ENCODE results near the gene CYP2C9. TPM values are rescaled to one million over a fixed set of nuclear protein-coding genes. Genes with fewer than 3 reads are reported as not detected.

Gene CYP2C9
- total RNA-seq, 2 donors from 2014 or later, result not detected

DNA sequence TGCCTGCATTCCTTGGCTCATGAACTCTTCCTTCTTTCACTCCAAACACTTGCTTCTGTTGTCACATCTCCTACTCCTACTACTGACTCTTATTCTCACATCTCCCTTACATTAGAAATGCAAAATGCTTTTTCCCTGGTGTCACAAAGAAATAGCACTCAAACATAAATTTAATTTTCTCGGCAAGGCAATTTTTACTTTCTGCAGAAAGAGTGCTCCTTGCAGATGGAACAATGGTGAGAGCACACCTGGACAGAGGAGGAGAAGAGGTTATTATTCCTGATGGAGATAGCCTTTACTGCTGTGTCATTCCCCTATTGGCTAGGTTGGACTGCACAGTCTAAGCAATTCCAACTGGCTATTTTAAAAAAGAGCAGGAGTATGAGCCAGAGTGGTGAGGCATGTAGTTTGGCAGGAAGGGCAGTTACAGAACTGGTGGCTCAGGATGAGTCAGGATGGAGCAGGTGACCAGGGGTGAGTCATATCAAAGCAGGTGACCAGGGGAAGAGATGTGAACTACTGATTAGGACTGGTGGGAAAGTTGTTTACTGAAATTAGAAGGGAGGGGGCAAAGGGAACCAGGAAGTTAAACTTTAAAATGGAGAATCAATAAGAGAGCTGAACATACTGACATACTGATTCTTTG is 52.9 kb downstream of the CYP2C9 start:
- peaks cover 8% of the 10 kb centered on the region for H3K36me3 Mint-ChIP-seq
- H3K4me3 Mint-ChIP-seq, result no peak overlapping the region
- peaks cover 10% of the 10 kb centered on the region for H3K9me3 Mint-ChIP-seq
- H3K4me1 Mint-ChIP-seq (ENCODE audit: low read depth in 2 of 2), result no peaks in the 10 kb centered on the region
- no peak overlapping the region for H3K27ac Mint-ChIP-seq
- H3K27me3 Mint-ChIP-seq, result no peaks in the 10 kb centered on the region
- DNase-seq (ENCODE audit: low spot score), result no peak
- ATAC-seq, result no peak

- no peak for ATAC-seq
- no peaks in the 10 kb centered on the region for H3K27me3 Mint-ChIP-seq
Observed at GRCh38 chr10:94992811-94993210, 54.4 kb downstream of the CYP2C9 start.

DNA sequence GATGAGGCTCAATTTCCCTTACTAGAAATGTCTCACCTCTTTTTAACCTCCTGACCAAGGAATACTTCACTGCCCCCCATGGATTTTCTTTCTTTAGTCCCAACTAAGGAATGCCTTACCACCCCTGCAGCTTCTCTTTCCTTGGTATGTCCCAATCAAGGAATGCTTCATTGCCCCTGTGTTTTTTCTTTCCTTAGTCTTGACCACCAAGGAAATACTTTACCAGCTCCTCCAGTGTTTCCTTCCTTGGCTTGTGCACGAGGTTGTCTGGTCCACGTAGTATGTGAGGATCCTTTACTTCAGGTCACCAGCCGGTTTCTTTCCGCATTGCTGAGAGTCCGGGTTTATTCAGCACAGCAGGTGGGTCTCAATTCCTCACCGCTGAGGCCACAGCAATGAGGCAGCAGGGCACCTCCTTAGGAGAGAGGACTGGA is 59.3 kb downstream of the CYP2C9 start:
- Mint-ChIP-seq H3K4me3 (no peak overlapping the region), H3K36me3 (no peaks in the 10 kb centered on the region), H3K27me3 (no peaks in the 10 kb centered on the region), H3K4me1 (ENCODE audit: low read depth in 2 of 2) (no peaks in the 10 kb centered on the region), H3K27ac (no peak overlapping the region), H3K9me3 (peaks cover 2% of the 10 kb centered on the region)
- DNase-seq (ENCODE audit: low spot score) (no peak), ATAC-seq (no peak)

More at GRCh38 chr10:94992811-94993210, 54.4 kb downstream of the CYP2C9 start:
- DNase-seq (ENCODE audit: low spot score), result no peak
- Mint-ChIP-seq H3K4me3 (no peak overlapping the region), H3K9me3 (peaks cover 7% of the 10 kb centered on the region), H3K4me1 (ENCODE audit: low read depth in 2 of 2) (no peaks in the 10 kb centered on the region), H3K36me3 (peaks cover 8% of the 10 kb centered on the region), H3K27ac (no peak overlapping the region)

GRCh38 chr10:95026461-95026860 is 88.0 kb downstream of the CYP2C9 start:
- no peak overlapping the region for H3K27ac Mint-ChIP-seq
- no peak overlapping the region for H3K4me3 Mint-ChIP-seq
- H3K36me3 Mint-ChIP-seq, result peaks cover 2% of the 10 kb centered on the region
- no peak for DNase-seq (ENCODE audit: low spot score)
- no peaks in the 10 kb centered on the region for H3K27me3 Mint-ChIP-seq
- H3K9me3 Mint-ChIP-seq, result peaks cover 17% of the 10 kb centered on the region
- H3K4me1 Mint-ChIP-seq (ENCODE audit: low read depth in 2 of 2), result no peaks in the 10 kb centered on the region
- ATAC-seq, result no peak

DNA sequence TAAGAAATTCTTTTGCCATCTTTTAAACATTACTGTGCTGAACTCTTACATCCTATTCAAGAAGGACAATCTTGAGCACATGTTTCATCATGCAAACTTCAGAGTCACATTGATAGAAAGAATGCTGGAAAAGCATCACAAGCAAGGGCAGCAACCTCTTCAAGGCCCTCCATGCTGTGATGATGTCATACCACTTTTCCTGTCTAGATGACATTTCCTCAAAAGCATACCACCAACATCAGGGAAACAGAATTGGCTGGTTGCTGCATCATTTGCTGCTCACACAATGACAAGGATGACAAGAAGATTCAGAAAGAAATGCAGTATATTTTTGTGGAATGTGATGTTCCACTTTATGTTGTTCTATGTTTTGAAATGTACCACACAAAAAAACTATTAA is 93.2 kb downstream of the CYP2C9 start:
- Mint-ChIP-seq H3K4me1 (ENCODE audit: low read depth in 2 of 2) (no peaks in the 10 kb centered on the region), H3K36me3 (peaks cover 4% of the 10 kb centered on the region), H3K4me3 (no peak overlapping the region), H3K27me3 (no peaks in the 10 kb centered on the region), H3K27ac (no peak overlapping the region), H3K9me3 (peaks cover 11% of the 10 kb centered on the region)
- ATAC-seq, result no peak
- no peak for DNase-seq (ENCODE audit: low spot score)

DNA sequence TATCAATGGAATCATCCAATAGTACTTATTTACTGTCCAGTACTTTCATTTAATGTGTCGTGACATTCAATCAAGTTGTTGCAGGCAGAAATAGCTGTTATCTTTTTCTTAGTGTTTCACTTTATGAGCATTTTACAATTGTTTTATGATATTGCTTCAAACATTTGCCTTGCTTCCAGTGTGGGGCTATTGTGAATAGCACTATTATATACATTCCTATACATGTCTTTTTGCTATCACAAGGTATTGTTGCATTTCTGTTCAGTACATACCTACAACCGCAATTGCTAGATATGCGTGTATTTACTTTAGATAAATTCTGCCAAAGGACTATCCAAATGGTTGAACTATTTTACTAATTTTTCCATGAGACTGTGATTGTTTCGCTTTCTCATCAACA is 95.9 kb downstream of the CYP2C9 start:
- H3K27me3 Mint-ChIP-seq, result no peaks in the 10 kb centered on the region
- DNase-seq (ENCODE audit: low spot score) (no peak), ATAC-seq (no peak)
- H3K4me3 Mint-ChIP-seq, result no peak overlapping the region
- H3K9me3 Mint-ChIP-seq, result peaks cover 8% of the 10 kb centered on the region
- H3K27ac Mint-ChIP-seq, result no peak overlapping the region
- peaks cover 4% of the 10 kb centered on the region for H3K36me3 Mint-ChIP-seq
- H3K4me1 Mint-ChIP-seq (ENCODE audit: low read depth in 2 of 2), result no peaks in the 10 kb centered on the region

- Mint-ChIP-seq H3K27me3 (no peaks in the 10 kb centered on the region), H3K27ac (no peak overlapping the region), H3K9me3 (peaks cover 8% of the 10 kb centered on the region), H3K4me3 (no peak overlapping the region), H3K4me1 (ENCODE audit: low read depth in 2 of 2) (no peaks in the 10 kb centered on the region), H3K36me3 (peaks cover 4% of the 10 kb centered on the region)
- no peak for DNase-seq (ENCODE audit: low spot score)
- no peak for ATAC-seq
Observed at GRCh38 chr10:95035332-95036295, 97.2 kb downstream of the CYP2C9 start.

DNA sequence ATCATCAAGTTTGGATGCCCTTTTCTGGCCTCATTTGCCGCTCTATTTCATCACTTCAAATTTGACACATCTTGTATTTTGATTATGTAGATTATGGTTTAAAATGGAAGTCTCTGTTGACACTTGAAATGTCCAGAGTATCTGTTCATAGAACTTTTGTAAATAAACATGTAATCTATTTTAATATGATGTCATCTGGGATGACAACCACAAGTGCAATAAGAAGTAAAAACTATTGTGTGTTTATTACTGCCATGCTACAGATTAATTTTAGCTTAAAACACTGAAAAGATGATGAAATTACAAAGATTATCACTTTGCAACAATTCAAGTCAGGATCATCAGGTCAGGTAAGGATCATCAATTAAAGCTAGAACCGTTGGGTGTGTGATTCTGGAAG is 100.8 kb downstream of the CYP2C9 start:
- H3K36me3 Mint-ChIP-seq, result no peaks in the 10 kb centered on the region
- peaks cover 4% of the 10 kb centered on the region for H3K9me3 Mint-ChIP-seq
- DNase-seq (ENCODE audit: low spot score) (no peak), ATAC-seq (no peak)
- H3K27me3 Mint-ChIP-seq, result no peaks in the 10 kb centered on the region
- H3K4me3 Mint-ChIP-seq, result no peak overlapping the region
- no peaks in the 10 kb centered on the region for H3K4me1 Mint-ChIP-seq (ENCODE audit: low read depth in 2 of 2)
- no peak overlapping the region for H3K27ac Mint-ChIP-seq

Other genes with a start within 250 kb of the CYP2C9 start
- gene CYP2C19, start 176.0 kb upstream of the CYP2C9 start, total RNA-seq, result not detected
- not detected for gene CYP2C8, start 130.8 kb downstream of the CYP2C9 start, total RNA-seq

Measured in natural killer cell treated with Interleukin-12 subunit alpha and Interleukin-12 subunit beta and Interleukin-15 and Interleukin-18, amount 100 ng/mL, for 72 hours (primary cell).